K562 (cell line): ENCODE data around the gene DDR2. TPM values are rescaled to one million over a fixed set of nuclear protein-coding genes. Genes with fewer than 3 reads are reported as not detected.

Experiments
- ARNT ChIP-seq, 2 experiments: fragments of 450-650 bp; IDR thresholded peaks; 2 replicates each; pipeline ENCODE4 v1.6.1; 2016; ENCODE audit warnings: mild to moderate bottlenecking in 1 of 2
- CREB1 ChIP-seq, 2 experiments: sonication (generic) in 1 of 2; formaldehyde crosslinking in 1 of 2; IDR thresholded peaks; 2 replicates each; pipeline versions ENCODE4 v1.6.1 to v1.8.0; 2012 to 2022; ENCODE audit warnings: inconsistent platforms in 1 of 2, mild to moderate bottlenecking in 1 of 2, missing genetic modification reagents in 1 of 2, moderate library complexity in 1 of 2
- MTA2 ChIP-seq: fragments of 450-650 bp; IDR thresholded peaks from 2 replicates; pipeline ENCODE4 v1.6.1; 2016; ENCODE audit warnings: low read depth
- NFE2 ChIP-seq: IDR thresholded peaks from 2 replicates; pipeline ENCODE4 v1.6.1; 2014; ENCODE audit warnings: antibody characterized with exemption, low read depth
- RREB1 ChIP-seq: fragments of 250-450 bp; sonication (Bioruptor Pico); IDR thresholded peaks from 2 replicates; pipeline ENCODE4 v1.4.0; 2020
- ZNF408 ChIP-seq: fragments of 250-450 bp; sonication (Bioruptor Pico); IDR thresholded peaks from 2 replicates; pipeline ENCODE4 v1.4.0; 2020; ENCODE audit warnings: low read depth, mild to moderate bottlenecking, moderate library complexity
- polyA plus RNA-seq, 8 experiments: library from polyadenylated mRNA; depleted of rRNA in 4 of 8; stranded (reverse) in 5 of 8; unstranded in 3 of 8; fragments of >200 nt; fragmentation: Nextera tagmentation in 2 of 8; fragmentation: Illumina TruSeq in 1 of 8; extraction: Ambion mirVana in 2 of 8; extraction: Trizol in 1 of 8; gene quantifications; 2 replicates each; pipeline versions ENCODE4 v1.2.1 to v1.2.3, GENCODE V29; 2011 to 2014; ENCODE audit warnings: inconsistent platforms in 1 of 8, missing spikeins in 1 of 8
- total RNA-seq, 7 experiments: library from RNA; depleted of rRNA in 6 of 7; stranded (reverse); fragments of >200 nt in 6 of 7; fragmentation: Illumina TruSeq in 2 of 7; extraction: Trizol in 2 of 7; gene quantifications; 2 replicates each; pipeline versions ENCODE4 v1.2.1 to v1.2.3, GENCODE V29; 2011 to 2021; ENCODE audit warnings: low replicate concordance in 1 of 7

The DDR2 gene
- total and polyA plus RNA-seq, 9 of the 15 experiments (the other 6 are each of a cell fraction or from before 2014, with no cell fraction given) = 0.36 to 2.0 (median 1.1) TPM

DNA sequence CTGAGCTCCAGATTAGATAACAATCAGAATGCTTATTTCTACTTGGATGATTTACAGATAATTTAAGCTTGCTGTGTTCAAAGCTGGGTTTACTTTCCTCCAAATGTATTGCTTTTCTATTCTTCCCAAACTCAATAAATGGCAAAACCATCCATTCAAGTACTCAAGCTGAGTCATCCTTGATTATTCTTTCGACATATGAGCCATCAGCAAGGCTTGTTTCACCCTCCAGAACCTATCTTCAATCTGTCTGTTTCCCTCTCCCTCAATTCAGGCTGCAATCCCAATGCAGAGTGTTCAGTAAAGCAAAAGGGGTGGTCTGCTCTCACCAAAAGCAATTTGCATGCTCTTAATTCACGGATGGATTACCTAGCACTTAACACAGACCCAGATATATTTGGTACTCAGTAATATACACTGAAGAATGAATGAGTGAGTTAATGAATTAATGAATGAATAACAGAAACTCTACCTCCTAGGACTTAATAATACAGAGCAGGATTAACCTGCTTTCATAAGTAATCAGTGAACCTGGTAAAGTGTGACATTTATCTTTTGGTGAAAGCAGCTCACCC lies 41.9 kb downstream of the DDR2 start (continued):
- TF ChIP-seq RREB1 (CRISPR knock-in tag) = no peak
- peak; percentile 80 for TF ChIP-seq NFE2
- TF ChIP-seq CREB1 (IDR thresholded peaks at IDR 0.05) = no peak
- TF ChIP-seq CREB1 (CRISPR knock-in tag; IDR thresholded peaks at IDR 0.05) = no peak
- no peak for TF ChIP-seq MTA2
- TF ChIP-seq ARNT (IDR thresholded peaks at IDR 0.05) = no peak
- no peak for TF ChIP-seq ZNF408 (CRISPR knock-in tag)
